Immature natural killer cell (primary cell): ENCODE data around the gene PNMA8B. TPM values are rescaled to one million over a fixed set of nuclear protein-coding genes. Genes with fewer than 3 reads are reported as not detected.
"Not testable (repeated sequence)": the region's sequence is repeated elsewhere in the genome, so short reads cannot be mapped to it uniquely, and the experiment has no call there.

Experiments used
- DNase-seq, 3 donors: peaks; one replicate each; pipeline ENCODE4 v3.0.0; 2022; ENCODE audit warnings: mixed read lengths in 1 of 3
- H3K27ac Mint-ChIP-seq, 6 donors: one replicate each; pipeline ENCODE4 v1.8.0; 2020; ENCODE audit warnings: mixed read lengths in 6 of 6, mild to moderate bottlenecking in 5 of 6, inconsistent platforms in 4 of 6, moderate library complexity in 3 of 6
- H3K27me3 Mint-ChIP-seq, 3 donors: one replicate each; pipeline ENCODE4 v1.8.0; 2020 to 2021; ENCODE audit warnings: low read depth in 3 of 3, mild to moderate bottlenecking in 3 of 3, mixed read lengths in 3 of 3, moderate library complexity in 3 of 3, inconsistent platforms in 1 of 3
- H3K36me3 Mint-ChIP-seq, 3 donors: one replicate each; pipeline ENCODE4 v1.8.0; 2020; ENCODE audit warnings: mixed read lengths in 3 of 3, inconsistent platforms in 2 of 3, mild to moderate bottlenecking in 2 of 3
- H3K4me1 Mint-ChIP-seq, 2 donors: one replicate each; pipeline ENCODE4 v1.8.0; 2020; ENCODE audit warnings: inconsistent platforms in 2 of 2, mild to moderate bottlenecking in 2 of 2, mixed read lengths in 2 of 2, moderate library complexity in 1 of 2
- H3K4me3 Mint-ChIP-seq, 5 donors: one replicate each; pipeline ENCODE4 v1.8.0; 2020; ENCODE audit warnings: mild to moderate bottlenecking in 5 of 5, mixed read lengths in 5 of 5, inconsistent platforms in 3 of 5, moderate library complexity in 3 of 5
- H3K9me3 Mint-ChIP-seq, 6 donors: one replicate each; pipeline ENCODE4 v1.8.0; 2020; ENCODE audit warnings: mild to moderate bottlenecking in 6 of 6, mixed read lengths in 6 of 6, inconsistent platforms in 4 of 6, moderate library complexity in 3 of 6
- polyA plus RNA-seq, 3 donors: library from polyadenylated mRNA; unstranded; fragments of 300-500 nt; fragmentation: Illumina TruSeq; gene quantifications; one replicate each; pipeline ENCODE4 v1.2.3, GENCODE V29; 2021

The PNMA8B gene
- polyA plus RNA-seq, 3 donors from 2014 or later, result not detected

- not testable (repeated sequence) for H3K27me3 Mint-ChIP-seq, H3K36me3 Mint-ChIP-seq, H3K4me3 Mint-ChIP-seq, H3K4me1 Mint-ChIP-seq, H3K9me3 Mint-ChIP-seq, DNase-seq, H3K27ac Mint-ChIP-seq
These were observed 1.2 kb upstream of the PNMA8B start for GRCh38 chr19:46496886-46497285.

- DNase-seq, result no peak
- Mint-ChIP-seq H3K27ac (no peak overlapping the region), H3K36me3 (no peaks in the 10 kb centered on the region), H3K4me1 (no peaks in the 10 kb centered on the region), H3K9me3 (no peaks in the 10 kb centered on the region), H3K4me3 (no peak overlapping the region), H3K27me3 (peaks cover 6 to 11% (median 11%) of the 10 kb centered on the region in 3 donors)
These were observed 637 bp upstream of the PNMA8B start for GRCh38 chr19:46496304-46496703.

GRCh38 chr19:46494941-46495785 lies 504 bp downstream of the PNMA8B start:
- no peak overlapping the region for H3K27ac Mint-ChIP-seq
- H3K4me3 Mint-ChIP-seq, result peak overlapping the region in 1 of 5 donors; percentile 46

GRCh38 chr19:46494146-46494940 lies 1.3 kb downstream of the PNMA8B start:
- DNase-seq, result no peak
- Mint-ChIP-seq H3K9me3 (no peaks in the 10 kb centered on the region), H3K4me1 (no peaks in the 10 kb centered on the region), H3K27me3 (peaks cover 14 to 19% (median 17%) of the 10 kb centered on the region in 3 donors), H3K4me3 (peak overlapping the region in 2 of 5 donors; percentile 41 to 54), H3K27ac (no peak overlapping the region), H3K36me3 (no peaks in the 10 kb centered on the region)

More at GRCh38 chr19:46494941-46495785, 504 bp downstream of the PNMA8B start:
- no peak for DNase-seq
- peaks cover 9 to 18% (median 17%) of the 10 kb centered on the region in 3 donors for H3K27me3 Mint-ChIP-seq
- H3K9me3 Mint-ChIP-seq, result no peaks in the 10 kb centered on the region
- H3K36me3 Mint-ChIP-seq, result no peaks in the 10 kb centered on the region
- no peaks in the 10 kb centered on the region for H3K4me1 Mint-ChIP-seq

- no peak for DNase-seq
- Mint-ChIP-seq H3K27me3 (peaks cover 21 to 25% (median 22%) of the 10 kb centered on the region in 3 donors), H3K9me3 (peaks cover 0 to 2% (median 0%) of the 10 kb centered on the region in 6 donors), H3K36me3 (no peaks in the 10 kb centered on the region), H3K4me3 (peak overlapping the region in 2 of 5 donors; percentile 41 to 54), H3K4me1 (no peaks in the 10 kb centered on the region), H3K27ac (no peak overlapping the region)
These were observed 2.2 kb downstream of the PNMA8B start for GRCh38 chr19:46493236-46494145.

GRCh38 chr19:46492841-46493235 lies 2.8 kb downstream of the PNMA8B start:
- no peak for DNase-seq
- H3K36me3 Mint-ChIP-seq, result no peaks in the 10 kb centered on the region
- H3K27ac Mint-ChIP-seq, result no peak overlapping the region
- peaks cover 0 to 2% (median 0%) of the 10 kb centered on the region in 6 donors for H3K9me3 Mint-ChIP-seq
- H3K27me3 Mint-ChIP-seq, result peaks cover 24 to 28% (median 26%) of the 10 kb centered on the region in 3 donors
- H3K4me1 Mint-ChIP-seq, result peaks cover 0 to under 1% of the 10 kb centered on the region in 2 donors
- no peak overlapping the region for H3K4me3 Mint-ChIP-seq

GRCh38 chr19:46491975-46492682 lies 3.5 kb downstream of the PNMA8B start:
- Mint-ChIP-seq H3K9me3 (peaks cover 0 to 2% (median 0%) of the 10 kb centered on the region in 6 donors), H3K4me3 (no peak overlapping the region), H3K27me3 (peaks cover 24 to 32% (median 28%) of the 10 kb centered on the region in 3 donors), H3K27ac (no peak overlapping the region), H3K4me1 (peaks cover 0 to 2% of the 10 kb centered on the region in 2 donors), H3K36me3 (no peaks in the 10 kb centered on the region)
- no peak for DNase-seq

- peaks cover 0 to 2% of the 10 kb centered on the region in 2 donors for H3K4me1 Mint-ChIP-seq
- H3K36me3 Mint-ChIP-seq, result no peaks in the 10 kb centered on the region
- no peak overlapping the region for H3K4me3 Mint-ChIP-seq
- H3K27ac Mint-ChIP-seq, result no peak overlapping the region
- H3K9me3 Mint-ChIP-seq, result peaks cover 0 to 2% (median 0%) of the 10 kb centered on the region in 6 donors
- no peak for DNase-seq
- H3K27me3 Mint-ChIP-seq, result peaks cover 27 to 31% (median 27%) of the 10 kb centered on the region in 3 donors
These were observed 4.9 kb downstream of the PNMA8B start for GRCh38 chr19:46490774-46491173.

GRCh38 chr19:46489445-46490272 lies 6.0 kb downstream of the PNMA8B start:
- Mint-ChIP-seq H3K36me3 (no peaks in the 10 kb centered on the region), H3K9me3 (peaks cover 0 to 2% (median 0%) of the 10 kb centered on the region in 6 donors), H3K4me1 (peaks cover 0 to 2% of the 10 kb centered on the region in 2 donors), H3K27ac (no peak overlapping the region), H3K4me3 (no peak overlapping the region), H3K27me3 (peaks cover 27 to 30% (median 27%) of the 10 kb centered on the region in 3 donors)
- no peak for DNase-seq

GRCh38 chr19:46488551-46488950 lies 7.1 kb downstream of the PNMA8B start:
- Mint-ChIP-seq H3K9me3 (peaks cover 0 to 2% (median 0%) of the 10 kb centered on the region in 6 donors), H3K36me3 (no peaks in the 10 kb centered on the region), H3K4me1 (peaks cover 0 to 2% of the 10 kb centered on the region in 2 donors), H3K27me3 (peaks cover 27 to 32% (median 28%) of the 10 kb centered on the region in 3 donors), H3K4me3 (no peak overlapping the region), H3K27ac (no peak overlapping the region)
- no peak for DNase-seq

- no peak overlapping the region for H3K27ac Mint-ChIP-seq
- peaks cover 27 to 32% (median 28%) of the 10 kb centered on the region in 3 donors for H3K27me3 Mint-ChIP-seq
- no peaks in the 10 kb centered on the region for H3K36me3 Mint-ChIP-seq
- H3K4me1 Mint-ChIP-seq, result peaks cover 0 to 2% of the 10 kb centered on the region in 2 donors
- H3K4me3 Mint-ChIP-seq, result no peak overlapping the region
- H3K9me3 Mint-ChIP-seq, result peaks cover 0 to 2% (median 0%) of the 10 kb centered on the region in 6 donors
- DNase-seq, result peak; percentile 43 to 65 (median 63)
These were observed 7.7 kb downstream of the PNMA8B start for GRCh38 chr19:46487802-46488445.
